ENCODE results near the gene CEBPG.

The CEBPG gene

GRCh38 chr19:33408116-33408515 lies 34.6 kb downstream of the CEBPG start:
- no peak for DNase-seq

- peak; percentile 56 for DNase-seq
Measured at GRCh38 chr19:33408538-33409434, 35.3 kb downstream of the CEBPG start.

GRCh38 chr19:33409906-33410685 lies 36.6 kb downstream of the CEBPG start:
- DNase-seq: no peak

- DNase-seq: no peak
Measured at GRCh38 chr19:33410915-33411401, 37.4 kb downstream of the CEBPG start.

GRCh38 chr19:33411621-33412180 lies 38.2 kb downstream of the CEBPG start:
- no peak for DNase-seq

GRCh38 chr19:33412601-33413425 lies 39.3 kb downstream of the CEBPG start:
- no peak for DNase-seq

GRCh38 chr19:33413426-33413725 lies 39.9 kb downstream of the CEBPG start:
- no peak for DNase-seq

GRCh38 chr19:33413868-33414666 lies 40.6 kb downstream of the CEBPG start:
- DNase-seq: no peak

- no peak for DNase-seq
Measured at GRCh38 chr19:33414667-33415605, 41.4 kb downstream of the CEBPG start.

- DNase-seq: peak; percentile 75
Measured at GRCh38 chr19:33416307-33417215, 43.1 kb downstream of the CEBPG start.

GRCh38 chr19:33417751-33418150 lies 44.2 kb downstream of the CEBPG start:
- no peak for DNase-seq

GRCh38 chr19:33418461-33418860 lies 45.0 kb downstream of the CEBPG start:
- DNase-seq: no peak

GRCh38 chr19:33418871-33419787 lies 45.6 kb downstream of the CEBPG start:
- DNase-seq: no peak

GRCh38 chr19:33419788-33420130 lies 46.2 kb downstream of the CEBPG start:
- DNase-seq: no peak

- DNase-seq: no peak
Measured at GRCh38 chr19:33420821-33421220, 47.3 kb downstream of the CEBPG start.

- DNase-seq: no peak
Measured at GRCh38 chr19:33421368-33421767, 47.9 kb downstream of the CEBPG start.

- DNase-seq: no peak
Measured at GRCh38 chr19:33422369-33423180, 49.1 kb downstream of the CEBPG start.

GRCh38 chr19:33424181-33424580 lies 50.7 kb downstream of the CEBPG start:
- no peak for DNase-seq

All from NCI-H1105 (cell line).